ENCODE data around the gene FNIP1.

DNA sequence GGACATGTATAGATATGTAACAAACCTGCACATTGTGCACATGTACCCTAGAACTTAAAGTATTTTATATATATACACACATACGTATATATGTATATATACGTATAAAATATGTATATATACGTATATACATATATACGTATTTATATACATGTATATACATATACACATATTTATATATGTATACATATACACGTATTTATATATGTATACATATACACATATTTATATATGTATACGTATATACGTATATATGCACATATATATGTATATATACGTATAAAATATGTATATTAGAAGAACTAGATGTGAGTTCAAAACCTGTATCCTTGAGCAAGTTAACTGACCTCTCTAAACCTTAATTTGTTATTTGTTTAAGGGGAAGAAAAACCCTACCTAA, 61.4 kb downstream of the FNIP1 start:
- TF ChIP-seq CTCF (optimal IDR thresholded peaks at IDR 0.05 in 1 of 3, IDR thresholded peaks at IDR 0.05 in 1 of 3, conservative IDR thresholded peaks at IDR 0.05 in 1 of 3; ENCODE audit: extremely low read depth in 1 of 3, insufficient read depth in 2 of 3, low read length in 3 of 3) (no peak), EZH2 (IDR thresholded peaks at IDR 0.05; ENCODE audit: low read length) (no peak)

Measured in keratinocyte (primary cell).